K562 (cell line): Measurements from ENCODE around the gene MFAP1. TPM values are rescaled to one million over a fixed set of nuclear protein-coding genes. Genes with fewer than 3 reads are reported as not detected.

Experiments used
- ATF7 ChIP-seq: fragments of 450-650 bp; IDR thresholded peaks from 2 replicates; pipeline ENCODE4 v1.7.1; 2014; ENCODE audit warnings: mild to moderate bottlenecking, moderate library complexity
- BCLAF1 ChIP-seq, 2 experiments: fragments of 450-650 bp in 1 of 2; IDR thresholded peaks; 2 replicates each; pipeline ENCODE4 v1.6.1; 2011 to 2017; ENCODE audit warnings: low read depth in 2 of 2, antibody characterized with exemption in 1 of 2, borderline replicate concordance in 1 of 2, low read length in 1 of 2, mild to moderate bottlenecking in 1 of 2, mixed read lengths in 1 of 2; ENCODE audit not compliant: control insufficient read depth in 1 of 2
- FOXP1 ChIP-seq: sonication (generic); formaldehyde crosslinking; IDR thresholded peaks from 2 replicates; pipeline ENCODE4 v1.8.0; 2022; ENCODE audit warnings: mild to moderate bottlenecking, missing genetic modification reagents
- IFI16 ChIP-seq: fragments of 250-450 bp; sonication (Bioruptor Pico); IDR thresholded peaks from 2 replicates; pipeline ENCODE4 v2.1.2; 2022; ENCODE audit warnings: mild to moderate bottlenecking, inconsistent platforms
- KLF10 ChIP-seq: fragments of 250-450 bp; sonication (Bioruptor Pico); IDR thresholded peaks from 2 replicates; pipeline ENCODE4 v1.6.1; 2021; ENCODE audit warnings: matching md5 sums
- NCOA1 ChIP-seq: fragments of 450-650 bp; IDR thresholded peaks from 2 replicates; pipeline ENCODE4 v1.6.1; 2016; ENCODE audit warnings: low read depth
- NFYB ChIP-seq: IDR thresholded peaks from 2 replicates; pipeline ENCODE4 v1.6.1; 2011; ENCODE audit warnings: mild to moderate bottlenecking, moderate library complexity; ENCODE audit not compliant: insufficient read length; ENCODE audit errors: extremely low read depth
- RBM14 ChIP-seq: fragments of 200-400 bp; formaldehyde crosslinking; IDR thresholded peaks from 2 replicates; pipeline ENCODE4 v1.6.1; 2018; ENCODE audit warnings: low read depth, mild to moderate bottlenecking, low read length, moderate library complexity, borderline replicate concordance; ENCODE audit not compliant: insufficient read depth
- SRSF1 ChIP-seq: fragments of 200-400 bp; formaldehyde crosslinking; IDR thresholded peaks from 2 replicates; pipeline ENCODE4 v1.6.1; 2017; ENCODE audit warnings: mild to moderate bottlenecking, low read depth, low read length, moderate library complexity
- TBP ChIP-seq: optimal IDR thresholded peaks from 2 replicates; pipeline ENCODE3; 2011; ENCODE audit warnings: low read depth, low read length, improper control_type of control experiment
- ZEB2 ChIP-seq: fragments of 450-650 bp; IDR thresholded peaks from 2 replicates; pipeline ENCODE4 v1.6.1; 2016
- ZNF184 ChIP-seq: sonication (generic); formaldehyde crosslinking; IDR thresholded peaks from 2 replicates; pipeline ENCODE4 v1.5.0; 2020; ENCODE audit warnings: missing genetic modification reagents
- ZNF511 ChIP-seq: sonication (generic); formaldehyde crosslinking; IDR thresholded peaks from 2 replicates; pipeline ENCODE4 v1.8.0; 2022; ENCODE audit warnings: mild to moderate bottlenecking, missing genetic modification reagents
- polyA plus RNA-seq, 8 experiments: library from polyadenylated mRNA; depleted of rRNA in 4 of 8; stranded (reverse) in 5 of 8; unstranded in 3 of 8; fragments of >200 nt; fragmentation: Nextera tagmentation in 2 of 8; fragmentation: Illumina TruSeq in 1 of 8; extraction: Ambion mirVana in 2 of 8; extraction: Trizol in 1 of 8; gene quantifications; 2 replicates each; pipeline versions ENCODE4 v1.2.1 to v1.2.3, GENCODE V29; 2011 to 2014; ENCODE audit warnings: inconsistent platforms in 1 of 8, missing spikeins in 1 of 8
- total RNA-seq, 7 experiments: library from RNA; depleted of rRNA in 6 of 7; stranded (reverse); fragments of >200 nt in 6 of 7; fragmentation: Illumina TruSeq in 2 of 7; extraction: Trizol in 2 of 7; gene quantifications; 2 replicates each; pipeline versions ENCODE4 v1.2.1 to v1.2.3, GENCODE V29; 2011 to 2021; ENCODE audit warnings: low replicate concordance in 1 of 7
- TF ChIP-seq, protein P1 (sequence below): fragments of 250-450 bp; sonication (Bioruptor Pico); IDR thresholded peaks from 2 replicates; pipeline ENCODE4 v1.4.0; 2020; ENCODE audit warnings: borderline replicate concordance
- TF ChIP-seq, protein P2 (sequence below): fragments of 450-650 bp; formaldehyde crosslinking; IDR thresholded peaks from 2 replicates; pipeline ENCODE4 v1.4.0; 2022; ENCODE audit warnings: mild to moderate bottlenecking, moderate library complexity
- TF ChIP-seq, protein P3 (sequence below): fragments of 250-450 bp; sonication (Bioruptor Pico); IDR thresholded peaks from 2 replicates; pipeline ENCODE4 v1.8.0; 2022; ENCODE audit warnings: moderate library complexity, mild to moderate bottlenecking, inconsistent platforms
- TF ChIP-seq, protein P4 (sequence below): fragments of 450-650 bp; IDR thresholded peaks from 2 replicates; pipeline ENCODE4 v1.6.1; 2016; ENCODE audit warnings: mild to moderate bottlenecking

Gene MFAP1
- total and polyA plus RNA-seq, 9 of the 15 experiments (the other 6 are each of a cell fraction or from before 2014, with no cell fraction given), result 34.9 to 64.1 (median 48.2) TPM

DNA sequence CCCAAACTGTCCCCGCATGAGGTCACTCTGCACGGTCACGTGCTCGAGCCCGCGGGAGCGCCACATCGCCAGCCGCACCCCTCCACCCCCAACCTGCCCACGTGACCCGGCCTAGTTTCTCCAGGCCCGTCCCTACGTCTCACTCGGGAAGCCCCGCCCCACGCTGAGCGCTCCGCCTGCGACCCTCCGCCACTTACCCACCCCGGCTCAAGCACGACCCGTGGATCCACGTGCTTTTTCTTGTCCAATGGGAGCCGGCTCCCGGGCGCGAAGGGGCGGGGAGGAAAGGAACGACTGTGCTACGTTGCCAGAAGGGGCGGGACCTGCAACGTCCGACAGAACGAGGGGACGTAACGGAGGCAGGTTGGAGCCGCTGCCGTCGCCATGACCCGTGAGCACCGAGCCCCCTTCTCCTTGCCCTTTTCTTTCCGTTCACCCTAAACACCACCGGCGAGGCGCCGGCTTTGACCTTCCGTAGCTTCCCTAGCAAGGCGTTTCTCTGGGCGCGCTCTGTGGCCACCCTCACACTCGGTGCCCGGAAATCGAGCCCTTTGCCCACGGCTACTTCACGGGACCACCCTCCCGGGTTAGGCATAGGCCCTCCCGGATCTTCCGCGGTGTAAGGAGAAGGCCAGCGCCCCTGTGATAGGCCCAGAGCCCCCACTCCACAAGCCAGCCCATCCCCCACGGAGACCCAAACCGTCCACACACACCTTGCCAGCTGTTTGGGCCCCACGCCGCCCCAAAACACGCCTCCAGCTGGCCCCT is 32.3 kb downstream of the MFAP1 start, which contains the start of gene SERF2 (continued):
- TF ChIP-seq NCOA1 (no peak), SRSF1 (no peak), ATF7 (peak; percentile 98), IFI16 (CRISPR knock-in tag) (no peak), ZNF184 (CRISPR knock-in tag) (no peak), FOXP1 (CRISPR knock-in tag) (no peak; the same call in 1 of the 2 replicates), ZNF511 (CRISPR knock-in tag) (peak; percentile 53; the same call in 1 of the 2 replicates), BCLAF1 (IDR thresholded peaks at IDR 0.05; ENCODE audit: borderline replicate concordance in 1 of 2, control insufficient read depth in 1 of 2, low read depth in 2 of 2, low read length in 1 of 2) (no peak), ZEB2 (0 out of 2 replicates have a peak, but pooled peaks have one; percentile 52), NFYB (peak; percentile 75), RBM14 (no peak), TBP (peak; percentile 81), KLF10 (no peak)
- TF ChIP-seq, protein P1, sequence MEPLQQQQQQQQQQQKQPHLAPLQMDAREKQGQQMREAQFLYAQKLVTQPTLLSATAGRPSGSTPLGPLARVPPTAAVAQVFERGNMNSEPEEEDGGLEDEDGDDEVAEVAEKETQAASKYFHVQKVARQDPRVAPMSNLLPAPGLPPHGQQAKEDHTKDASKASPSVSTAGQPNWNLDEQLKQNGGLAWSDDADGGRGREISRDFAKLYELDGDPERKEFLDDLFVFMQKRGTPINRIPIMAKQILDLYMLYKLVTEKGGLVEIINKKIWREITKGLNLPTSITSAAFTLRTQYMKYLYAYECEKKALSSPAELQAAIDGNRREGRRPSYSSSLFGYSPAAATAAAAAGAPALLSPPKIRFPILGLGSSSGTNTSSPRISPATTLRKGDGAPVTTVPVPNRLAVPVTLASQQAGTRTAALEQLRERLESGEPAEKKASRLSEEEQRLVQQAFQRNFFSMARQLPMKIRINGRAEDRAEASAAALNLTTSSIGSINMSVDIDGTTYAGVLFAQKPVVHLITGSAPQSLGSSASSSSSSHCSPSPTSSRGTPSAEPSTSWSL (CRISPR knock-in tag), result no peak
- TF ChIP-seq, protein P2, sequence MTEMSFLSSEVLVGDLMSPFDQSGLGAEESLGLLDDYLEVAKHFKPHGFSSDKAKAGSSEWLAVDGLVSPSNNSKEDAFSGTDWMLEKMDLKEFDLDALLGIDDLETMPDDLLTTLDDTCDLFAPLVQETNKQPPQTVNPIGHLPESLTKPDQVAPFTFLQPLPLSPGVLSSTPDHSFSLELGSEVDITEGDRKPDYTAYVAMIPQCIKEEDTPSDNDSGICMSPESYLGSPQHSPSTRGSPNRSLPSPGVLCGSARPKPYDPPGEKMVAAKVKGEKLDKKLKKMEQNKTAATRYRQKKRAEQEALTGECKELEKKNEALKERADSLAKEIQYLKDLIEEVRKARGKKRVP (CRISPR knock-in tag), result no peak
- TF ChIP-seq, protein P3, sequence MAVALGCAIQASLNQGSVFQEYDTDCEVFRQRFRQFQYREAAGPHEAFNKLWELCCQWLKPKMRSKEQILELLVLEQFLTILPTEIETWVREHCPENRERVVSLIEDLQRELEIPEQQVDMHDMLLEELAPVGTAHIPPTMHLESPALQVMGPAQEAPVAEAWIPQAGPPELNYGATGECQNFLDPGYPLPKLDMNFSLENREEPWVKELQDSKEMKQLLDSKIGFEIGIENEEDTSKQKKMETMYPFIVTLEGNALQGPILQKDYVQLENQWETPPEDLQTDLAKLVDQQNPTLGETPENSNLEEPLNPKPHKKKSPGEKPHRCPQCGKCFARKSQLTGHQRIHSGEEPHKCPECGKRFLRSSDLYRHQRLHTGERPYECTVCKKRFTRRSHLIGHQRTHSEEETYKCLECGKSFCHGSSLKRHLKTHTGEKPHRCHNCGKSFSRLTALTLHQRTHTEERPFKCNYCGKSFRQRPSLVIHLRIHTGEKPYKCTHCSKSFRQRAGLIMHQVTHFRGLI (CRISPR knock-in tag), result no peak
- TF ChIP-seq, protein P4, sequence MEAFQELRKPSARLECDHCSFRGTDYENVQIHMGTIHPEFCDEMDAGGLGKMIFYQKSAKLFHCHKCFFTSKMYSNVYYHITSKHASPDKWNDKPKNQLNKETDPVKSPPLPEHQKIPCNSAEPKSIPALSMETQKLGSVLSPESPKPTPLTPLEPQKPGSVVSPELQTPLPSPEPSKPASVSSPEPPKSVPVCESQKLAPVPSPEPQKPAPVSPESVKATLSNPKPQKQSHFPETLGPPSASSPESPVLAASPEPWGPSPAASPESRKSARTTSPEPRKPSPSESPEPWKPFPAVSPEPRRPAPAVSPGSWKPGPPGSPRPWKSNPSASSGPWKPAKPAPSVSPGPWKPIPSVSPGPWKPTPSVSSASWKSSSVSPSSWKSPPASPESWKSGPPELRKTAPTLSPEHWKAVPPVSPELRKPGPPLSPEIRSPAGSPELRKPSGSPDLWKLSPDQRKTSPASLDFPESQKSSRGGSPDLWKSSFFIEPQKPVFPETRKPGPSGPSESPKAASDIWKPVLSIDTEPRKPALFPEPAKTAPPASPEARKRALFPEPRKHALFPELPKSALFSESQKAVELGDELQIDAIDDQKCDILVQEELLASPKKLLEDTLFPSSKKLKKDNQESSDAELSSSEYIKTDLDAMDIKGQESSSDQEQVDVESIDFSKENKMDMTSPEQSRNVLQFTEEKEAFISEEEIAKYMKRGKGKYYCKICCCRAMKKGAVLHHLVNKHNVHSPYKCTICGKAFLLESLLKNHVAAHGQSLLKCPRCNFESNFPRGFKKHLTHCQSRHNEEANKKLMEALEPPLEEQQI, result no peak
